Measurements from ENCODE around the gene SPO11. TPM values are rescaled to one million over a fixed set of nuclear protein-coding genes. Genes with fewer than 3 reads are reported as not detected.

The SPO11 gene
- polyA plus RNA-seq, 2 of the 4 experiments (the other 2 are of a cell fraction) = not detected

DNA sequence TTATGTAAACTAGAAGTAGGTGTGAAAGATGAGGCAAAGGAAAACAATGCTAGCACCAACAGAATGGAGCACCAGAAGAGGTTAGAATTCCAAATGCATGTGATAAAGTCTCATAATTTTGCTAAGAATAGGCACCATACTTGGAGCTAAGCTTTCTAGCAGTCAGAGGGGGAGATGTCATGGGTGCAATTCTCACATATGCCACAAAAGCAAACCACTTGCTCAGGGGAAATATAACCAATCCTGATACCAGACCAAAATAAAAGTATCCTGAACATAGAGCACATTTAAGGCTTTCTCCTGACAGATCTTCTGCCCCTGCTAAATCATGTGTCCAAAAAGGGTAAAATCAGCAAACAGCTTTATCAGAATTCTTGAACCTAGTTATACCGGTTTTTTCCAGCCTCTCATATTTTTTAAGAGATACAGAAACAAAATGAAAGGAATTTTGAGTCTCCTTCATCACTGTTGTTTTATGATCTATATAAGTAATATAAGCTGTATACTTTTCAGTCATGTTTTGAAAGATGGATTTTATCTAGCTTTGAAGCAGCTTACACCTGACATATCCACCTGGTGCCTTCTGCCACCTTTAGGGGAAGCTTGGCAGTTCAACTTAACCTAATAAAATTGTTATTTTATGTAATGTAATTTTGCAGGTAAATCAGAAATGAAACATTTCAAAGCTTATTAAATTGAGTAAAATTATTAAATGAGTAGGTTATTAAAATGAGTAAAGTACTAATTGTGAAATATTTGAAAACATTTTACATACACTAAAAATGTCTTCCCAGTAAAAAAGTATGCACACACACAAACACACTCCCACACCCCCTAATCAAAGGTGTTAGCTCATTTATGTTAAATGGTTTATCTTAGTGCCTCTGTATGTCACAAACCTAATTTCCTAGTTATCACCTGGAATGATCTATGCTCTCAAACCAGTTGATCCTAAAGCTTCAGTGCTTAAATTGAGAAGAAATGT, 2.8 kb downstream of the SPO11 start:
- ChIA-PET CTCF (interaction anchor here (0.9 to 7.9 kb wide), 16 partner anchors 9 to 256 kb away, joined by 3 to 55 read pairs (median 4); no protein-coding TSS in a partner anchor), POLR2A (no interaction called here)
- no peaks in the 10 kb centered on the region for H3K4me1 ChIP-seq
- DNase-seq (ENCODE audit: low read depth in 1 of 2, low spot score in 1 of 2) (peak in 1 of 2 experiments; percentile 26), ATAC-seq (peak; percentile 43 to 68; a peak in 1 of 6 replicates), FAIRE-seq (no peak)
- no peaks in the 10 kb centered on the region for H3K9me3 ChIP-seq
- no peak overlapping the region for H3K4me2 ChIP-seq
- H3K4me3 ChIP-seq = no peak overlapping the region
- TF ChIP-seq, protein P1, sequence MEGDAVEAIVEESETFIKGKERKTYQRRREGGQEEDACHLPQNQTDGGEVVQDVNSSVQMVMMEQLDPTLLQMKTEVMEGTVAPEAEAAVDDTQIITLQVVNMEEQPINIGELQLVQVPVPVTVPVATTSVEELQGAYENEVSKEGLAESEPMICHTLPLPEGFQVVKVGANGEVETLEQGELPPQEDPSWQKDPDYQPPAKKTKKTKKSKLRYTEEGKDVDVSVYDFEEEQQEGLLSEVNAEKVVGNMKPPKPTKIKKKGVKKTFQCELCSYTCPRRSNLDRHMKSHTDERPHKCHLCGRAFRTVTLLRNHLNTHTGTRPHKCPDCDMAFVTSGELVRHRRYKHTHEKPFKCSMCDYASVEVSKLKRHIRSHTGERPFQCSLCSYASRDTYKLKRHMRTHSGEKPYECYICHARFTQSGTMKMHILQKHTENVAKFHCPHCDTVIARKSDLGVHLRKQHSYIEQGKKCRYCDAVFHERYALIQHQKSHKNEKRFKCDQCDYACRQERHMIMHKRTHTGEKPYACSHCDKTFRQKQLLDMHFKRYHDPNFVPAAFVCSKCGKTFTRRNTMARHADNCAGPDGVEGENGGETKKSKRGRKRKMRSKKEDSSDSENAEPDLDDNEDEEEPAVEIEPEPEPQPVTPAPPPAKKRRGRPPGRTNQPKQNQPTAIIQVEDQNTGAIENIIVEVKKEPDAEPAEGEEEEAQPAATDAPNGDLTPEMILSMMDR (IDR thresholded peaks at IDR 0.05) = peak; percentile 35; the same call in 1 of the 3 replicates
- TF ChIP-seq RAD21 (conservative IDR thresholded peaks at IDR 0.05 in 1 of 2, IDR thresholded peaks at IDR 0.05 in 1 of 2) = peak; percentile 42 to 51; a peak in 3 of 5 replicates
- no peak for TF ChIP-seq HOXA7 (CRISPR knock-in tag; IDR thresholded peaks at IDR 0.05)
- TF ChIP-seq BHLHE40 (IDR thresholded peaks at IDR 0.05; ENCODE audit: low read depth, low read length) = no peak
- no peak for TF ChIP-seq CEBPB (IDR thresholded peaks at IDR 0.05)
- TF ChIP-seq HEYL (CRISPR knock-in tag; IDR thresholded peaks at IDR 0.05) = no peak
- H3K27ac ChIP-seq = no peak overlapping the region
- WGBS (ENCODE audit: missing lambda C conversion rate) = 2% methylated on average over 1 of the region's 1 CpG

DNA sequence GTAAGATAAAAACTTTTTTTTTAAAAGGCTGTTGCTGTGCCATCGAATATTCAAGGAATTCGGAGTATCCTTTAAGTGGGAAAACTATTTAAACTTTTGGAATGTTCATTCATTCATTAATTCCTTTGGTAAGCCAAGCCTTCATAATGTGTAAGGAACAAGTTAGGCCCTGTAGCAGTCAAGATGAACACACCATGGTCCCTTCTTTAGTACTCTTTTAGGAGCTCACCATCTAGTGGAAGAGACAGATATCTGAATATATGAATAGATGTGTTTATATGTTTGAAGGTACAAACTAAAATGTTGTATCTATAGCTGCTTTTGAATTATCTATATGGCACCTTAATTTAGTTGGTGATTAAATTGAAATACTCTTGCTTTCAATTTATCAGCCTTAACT, 5.8 kb downstream of the SPO11 start:
- Histone ChIP-seq H3K27ac (no peak overlapping the region), H3K4me1 (no peaks in the 10 kb centered on the region), H3K4me2 (no peak overlapping the region), H3K9me3 (no peaks in the 10 kb centered on the region), H3K4me3 (no peak overlapping the region)
- peak; percentile 54 to 85; a peak in 4 of 6 replicates for ATAC-seq
- FAIRE-seq = no peak
- 9% methylated on average over 2 of the region's 2 CpGs for WGBS (ENCODE audit: missing lambda C conversion rate)
- peak in 1 of 2 experiments; percentile 27 for DNase-seq (ENCODE audit: low read depth in 1 of 2, low spot score in 1 of 2)
- CTCF ChIA-PET = interaction anchor here (0.6 to 7.9 kb wide), 5 partner anchors 9 to 296 kb away, joined by 3 to 55 read pairs (median 4); no protein-coding TSS in a partner anchor
- POLR2A ChIA-PET = no interaction called here
- TF ChIP-seq RAD21 (conservative IDR thresholded peaks at IDR 0.05 in 1 of 2, IDR thresholded peaks at IDR 0.05 in 1 of 2) (peak in 1 of 2 experiments; percentile 27; a peak in 2 of 5 replicates), SMC3 (IDR thresholded peaks at IDR 0.05) (0 out of 3 replicates have a peak, but pooled peaks have one; percentile 7), ZC3H11A (IDR thresholded peaks at IDR 0.05) (no peak), ZFP36 (IDR thresholded peaks at IDR 0.05; ENCODE audit: borderline replicate concordance, partially characterized antibody) (no peak)
- TF ChIP-seq, protein P1 (IDR thresholded peaks at IDR 0.05) = 0 out of 3 replicates have a peak, but pooled peaks have one; percentile 16

DNA sequence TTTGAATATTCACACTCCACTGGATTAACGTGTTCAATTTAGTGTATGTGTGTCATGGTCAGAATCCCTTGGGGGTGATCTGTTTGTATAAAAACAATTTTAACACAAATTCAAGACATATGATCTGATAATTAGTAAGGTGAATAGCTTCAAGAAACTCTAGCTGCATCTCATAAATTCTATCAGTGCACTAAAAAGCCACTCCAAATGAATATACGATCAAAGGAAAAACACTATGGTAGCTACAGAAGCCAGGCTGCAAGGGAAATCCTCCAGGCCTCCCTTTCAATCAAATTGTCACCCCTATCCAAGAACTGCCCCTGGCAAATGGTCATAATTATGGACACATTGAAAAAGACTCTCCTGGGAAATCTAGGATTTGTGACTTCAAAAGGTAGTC, 12.1 kb downstream of the SPO11 start:
- no peak overlapping the region for H3K4me3 ChIP-seq
- ChIA-PET CTCF (interaction anchor here (0.6 to 1.5 kb wide), 2 partner anchors 9 to 251 kb away, joined by 3 to 4 read pairs; no protein-coding TSS in a partner anchor), POLR2A (no interaction called here)
- ATAC-seq (no peak), FAIRE-seq (no peak), DNase-seq (ENCODE audit: low read depth in 1 of 2, low spot score in 1 of 2) (no peak)
- H3K27ac ChIP-seq = no peak overlapping the region
- 63% methylated on average over 2 of the region's 2 CpGs for WGBS (ENCODE audit: missing lambda C conversion rate)
- no peaks in the 10 kb centered on the region for H3K9me3 ChIP-seq
- H3K4me1 ChIP-seq = no peaks in the 10 kb centered on the region
- H3K4me2 ChIP-seq = no peak overlapping the region
- TF ChIP-seq SREBF2 (IDR thresholded peaks at IDR 0.05) = no peak
- TF ChIP-seq PHF8 (IDR thresholded peaks at IDR 0.05; ENCODE audit: borderline replicate concordance, low read depth) = no peak
- TF ChIP-seq, protein P2, sequence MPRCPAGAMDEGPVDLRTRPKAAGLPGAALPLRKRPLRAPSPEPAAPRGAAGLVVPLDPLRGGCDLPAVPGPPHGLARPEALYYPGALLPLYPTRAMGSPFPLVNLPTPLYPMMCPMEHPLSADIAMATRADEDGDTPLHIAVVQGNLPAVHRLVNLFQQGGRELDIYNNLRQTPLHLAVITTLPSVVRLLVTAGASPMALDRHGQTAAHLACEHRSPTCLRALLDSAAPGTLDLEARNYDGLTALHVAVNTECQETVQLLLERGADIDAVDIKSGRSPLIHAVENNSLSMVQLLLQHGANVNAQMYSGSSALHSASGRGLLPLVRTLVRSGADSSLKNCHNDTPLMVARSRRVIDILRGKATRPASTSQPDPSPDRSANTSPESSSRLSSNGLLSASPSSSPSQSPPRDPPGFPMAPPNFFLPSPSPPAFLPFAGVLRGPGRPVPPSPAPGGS (IDR thresholded peaks at IDR 0.05) = no peak
- no peak for TF ChIP-seq ZC3H11A (IDR thresholded peaks at IDR 0.05)
- no peak for TF ChIP-seq EHF (CRISPR knock-in tag; IDR thresholded peaks at IDR 0.05)
- TF ChIP-seq, protein P3, sequence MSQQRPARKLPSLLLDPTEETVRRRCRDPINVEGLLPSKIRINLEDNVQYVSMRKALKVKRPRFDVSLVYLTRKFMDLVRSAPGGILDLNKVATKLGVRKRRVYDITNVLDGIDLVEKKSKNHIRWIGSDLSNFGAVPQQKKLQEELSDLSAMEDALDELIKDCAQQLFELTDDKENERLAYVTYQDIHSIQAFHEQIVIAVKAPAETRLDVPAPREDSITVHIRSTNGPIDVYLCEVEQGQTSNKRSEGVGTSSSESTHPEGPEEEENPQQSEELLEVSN (IDR thresholded peaks at IDR 0.05; ENCODE audit: borderline replicate concordance, low read depth) = no peak
- TF ChIP-seq NFE2L2 (conservative IDR thresholded peaks at IDR 0.05; ENCODE audit: low read length) = no peak
- TF ChIP-seq CBX8 (IDR thresholded peaks at IDR 0.05) = no peak
- no peak for TF ChIP-seq HEYL (CRISPR knock-in tag; IDR thresholded peaks at IDR 0.05)
- no peak for TF ChIP-seq HOXB5 (CRISPR knock-in tag; IDR thresholded peaks at IDR 0.05)
- no peak for TF ChIP-seq JUNB (IDR thresholded peaks at IDR 0.05)
- TF ChIP-seq FOXS1 (CRISPR knock-in tag; IDR thresholded peaks at IDR 0.05) = no peak
- TF ChIP-seq, protein P1 (IDR thresholded peaks at IDR 0.05) = no peak
- TF ChIP-seq KDM5A (IDR thresholded peaks at IDR 0.05) = no peak
- TF ChIP-seq TFCP2L1 (CRISPR knock-in tag; IDR thresholded peaks at IDR 0.05) = no peak
- no peak for TF ChIP-seq GATA3 (IDR thresholded peaks at IDR 0.05; ENCODE audit: borderline replicate concordance)
